ENCODE measurements around the gene SNRPA.

SNRPA gene

GRCh38 chr19:40800997-40801377 lies 50.0 kb downstream of the SNRPA start:
- 0 out of 2 replicates have a peak, but pooled peaks cover 3% of the 10 kb centered on the region for H3F3A ChIP-seq (ENCODE audit: low read depth)
- H3K27me3 ChIP-seq (ENCODE audit: insufficient read depth, low read length, poor library complexity, severe bottlenecking): no peaks in the 10 kb centered on the region
- TF ChIP-seq CTCF (conservative IDR thresholded peaks at IDR 0.05; ENCODE audit: low read length): no peak
- TF ChIP-seq EZH2phosphoT487 (IDR thresholded peaks at IDR 0.05; ENCODE audit: borderline replicate concordance): no peak
- peak overlapping the region; percentile 87 for H3K4me2 ChIP-seq (ENCODE audit: low read depth, low read length, poor library complexity, severe bottlenecking)
- H3K79me2 ChIP-seq (ENCODE audit: insufficient read depth, low read length): peaks cover 70% of the 10 kb centered on the region
- peaks cover 64% of the 10 kb centered on the region for H3K4me1 ChIP-seq (ENCODE audit: insufficient read depth, low read length, poor library complexity, severe bottlenecking)
- H3K9ac ChIP-seq (ENCODE audit: low read depth, low read length, poor library complexity, severe bottlenecking): peak overlapping the region; percentile 94
- peaks cover 67% of the 10 kb centered on the region for H4K20me1 ChIP-seq (ENCODE audit: insufficient read depth, low read length, poor library complexity, severe bottlenecking)
- no peak overlapping the region for H2AFZ ChIP-seq (ENCODE audit: low read length)
- H3K9me2 ChIP-seq (replicated peaks; ENCODE audit: low read depth, low read length): no peaks in the 10 kb centered on the region
- H3K4me3 ChIP-seq (ENCODE audit: low read length, poor library complexity, severe bottlenecking): peak overlapping the region; percentile 96
- H3K9me3 ChIP-seq (ENCODE audit: insufficient read depth, low read depth, low read length): no peaks in the 10 kb centered on the region
- H3K36me3 ChIP-seq (ENCODE audit: insufficient read depth, low read length): no peaks in the 10 kb centered on the region; the same call in 1 of the 2 replicates

- Histone ChIP-seq H3K9me3 (ENCODE audit: insufficient read depth, low read depth, low read length) (no peaks in the 10 kb centered on the region), H2AFZ (ENCODE audit: low read length) (no peak overlapping the region), H3K4me2 (ENCODE audit: low read depth, low read length, poor library complexity, severe bottlenecking) (peak overlapping the region; percentile 87), H3K4me1 (ENCODE audit: insufficient read depth, low read length, poor library complexity, severe bottlenecking) (peaks cover 70% of the 10 kb centered on the region), H3F3A (ENCODE audit: low read depth) (0 out of 2 replicates have a peak, but pooled peaks cover 3% of the 10 kb centered on the region), H3K27me3 (ENCODE audit: insufficient read depth, low read length, poor library complexity, severe bottlenecking) (no peaks in the 10 kb centered on the region), H4K20me1 (ENCODE audit: insufficient read depth, low read length, poor library complexity, severe bottlenecking) (peaks cover 73% of the 10 kb centered on the region), H3K79me2 (ENCODE audit: insufficient read depth, low read length) (peaks cover 77% of the 10 kb centered on the region), H3K9ac (ENCODE audit: low read depth, low read length, poor library complexity, severe bottlenecking) (peak overlapping the region; percentile 94), H3K9me2 (replicated peaks; ENCODE audit: low read depth, low read length) (no peaks in the 10 kb centered on the region), H3K36me3 (ENCODE audit: insufficient read depth, low read length) (no peaks in the 10 kb centered on the region; the same call in 1 of the 2 replicates), H3K4me3 (ENCODE audit: low read length, poor library complexity, severe bottlenecking) (peak overlapping the region; percentile 96)
- TF ChIP-seq EZH2phosphoT487 (IDR thresholded peaks at IDR 0.05; ENCODE audit: borderline replicate concordance) (no peak), CTCF (conservative IDR thresholded peaks at IDR 0.05; ENCODE audit: low read length) (no peak)
Measured at GRCh38 chr19:40801426-40802299, 50.7 kb downstream of the SNRPA start.

GRCh38 chr19:40802300-40803169 lies 51.5 kb downstream of the SNRPA start:
- H3K9ac ChIP-seq (ENCODE audit: low read depth, low read length, poor library complexity, severe bottlenecking): peak overlapping the region; percentile 94
- peak overlapping the region; percentile 96 for H3K4me3 ChIP-seq (ENCODE audit: low read length, poor library complexity, severe bottlenecking)
- no peaks in the 10 kb centered on the region for H3K27me3 ChIP-seq (ENCODE audit: insufficient read depth, low read length, poor library complexity, severe bottlenecking)
- H3K79me2 ChIP-seq (ENCODE audit: insufficient read depth, low read length): peaks cover 85% of the 10 kb centered on the region
- no peak overlapping the region for H2AFZ ChIP-seq (ENCODE audit: low read length)
- no peaks in the 10 kb centered on the region for H3K9me2 ChIP-seq (replicated peaks; ENCODE audit: low read depth, low read length)
- no peak for TF ChIP-seq CTCF (conservative IDR thresholded peaks at IDR 0.05; ENCODE audit: low read length)
- no peaks in the 10 kb centered on the region for H3K9me3 ChIP-seq (ENCODE audit: insufficient read depth, low read depth, low read length)
- H3K4me1 ChIP-seq (ENCODE audit: insufficient read depth, low read length, poor library complexity, severe bottlenecking): peaks cover 68% of the 10 kb centered on the region
- peak overlapping the region; percentile 87 for H3K4me2 ChIP-seq (ENCODE audit: low read depth, low read length, poor library complexity, severe bottlenecking)
- 0 out of 2 replicates have a peak, but pooled peaks cover 3% of the 10 kb centered on the region for H3F3A ChIP-seq (ENCODE audit: low read depth)
- H3K36me3 ChIP-seq (ENCODE audit: insufficient read depth, low read length): peaks cover 6% of the 10 kb centered on the region; the same call in 1 of the 2 replicates
- peaks cover 82% of the 10 kb centered on the region for H4K20me1 ChIP-seq (ENCODE audit: insufficient read depth, low read length, poor library complexity, severe bottlenecking)

All from Loucy (cell line).